ENCODE results near the gene SLC38A7. TPM values are rescaled to one million over a fixed set of nuclear protein-coding genes. Genes with fewer than 3 reads are reported as not detected.

The SLC38A7 gene
- total RNA-seq, 3 donors from 2014 or later = 12.7 to 15.4 (median 13.1) TPM

DNA sequence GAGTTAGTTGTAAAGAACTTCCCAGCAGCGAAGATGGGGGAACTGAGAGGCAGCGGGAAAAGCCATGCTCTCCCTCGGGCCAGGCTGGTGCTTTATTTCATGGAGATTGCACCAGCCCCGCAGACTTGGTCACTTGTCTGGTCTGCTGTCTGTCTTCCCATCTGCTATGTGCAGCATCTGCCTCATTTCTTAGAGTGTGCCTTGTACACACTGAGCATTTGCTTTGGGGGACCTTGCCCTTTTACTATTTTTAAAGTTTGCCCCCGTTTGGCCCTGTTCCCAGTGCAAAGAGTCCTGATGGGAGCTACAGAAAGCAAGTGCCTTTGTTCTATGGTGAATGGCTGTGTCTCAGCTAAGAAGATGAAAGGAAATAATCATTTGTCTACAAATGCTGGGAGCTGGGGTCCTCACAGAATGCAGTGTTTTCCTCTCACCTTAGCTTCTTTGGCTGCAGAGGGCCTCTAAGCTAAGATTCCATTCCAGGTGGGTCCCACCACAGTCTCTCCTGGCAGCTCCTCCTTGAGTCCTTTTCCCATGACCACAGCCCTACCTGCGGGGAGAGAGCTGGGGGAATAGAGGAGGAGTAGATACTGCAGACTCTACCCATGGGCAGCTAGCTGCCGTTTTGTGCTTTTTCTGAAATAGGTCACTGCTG, 29.9 kb downstream of the SLC38A7 start:
- intact Hi-C loops (cut with DNase I; ENCODE audit: low total_unique reads) = no loop called here
- no peak overlapping the region for H3K4me3 ChIP-seq
- H3K27me3 ChIP-seq = no peaks in the 10 kb centered on the region
- no peak for DNase-seq (ENCODE audit: low spot score in 2 of 2)
- H3K9me3 ChIP-seq = no peaks in the 10 kb centered on the region
- TF ChIP-seq POLR2AphosphoS5 (IDR thresholded peaks at IDR 0.05) = no peak
- TF ChIP-seq, protein P1, sequence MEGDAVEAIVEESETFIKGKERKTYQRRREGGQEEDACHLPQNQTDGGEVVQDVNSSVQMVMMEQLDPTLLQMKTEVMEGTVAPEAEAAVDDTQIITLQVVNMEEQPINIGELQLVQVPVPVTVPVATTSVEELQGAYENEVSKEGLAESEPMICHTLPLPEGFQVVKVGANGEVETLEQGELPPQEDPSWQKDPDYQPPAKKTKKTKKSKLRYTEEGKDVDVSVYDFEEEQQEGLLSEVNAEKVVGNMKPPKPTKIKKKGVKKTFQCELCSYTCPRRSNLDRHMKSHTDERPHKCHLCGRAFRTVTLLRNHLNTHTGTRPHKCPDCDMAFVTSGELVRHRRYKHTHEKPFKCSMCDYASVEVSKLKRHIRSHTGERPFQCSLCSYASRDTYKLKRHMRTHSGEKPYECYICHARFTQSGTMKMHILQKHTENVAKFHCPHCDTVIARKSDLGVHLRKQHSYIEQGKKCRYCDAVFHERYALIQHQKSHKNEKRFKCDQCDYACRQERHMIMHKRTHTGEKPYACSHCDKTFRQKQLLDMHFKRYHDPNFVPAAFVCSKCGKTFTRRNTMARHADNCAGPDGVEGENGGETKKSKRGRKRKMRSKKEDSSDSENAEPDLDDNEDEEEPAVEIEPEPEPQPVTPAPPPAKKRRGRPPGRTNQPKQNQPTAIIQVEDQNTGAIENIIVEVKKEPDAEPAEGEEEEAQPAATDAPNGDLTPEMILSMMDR (IDR thresholded peaks at IDR 0.05) = no peak
- no peak for TF ChIP-seq POLR2A (IDR thresholded peaks at IDR 0.05)
- H3K36me3 ChIP-seq = no peaks in the 10 kb centered on the region
- no peaks in the 10 kb centered on the region for H3K4me1 ChIP-seq
- no peak overlapping the region for H3K27ac ChIP-seq

DNA sequence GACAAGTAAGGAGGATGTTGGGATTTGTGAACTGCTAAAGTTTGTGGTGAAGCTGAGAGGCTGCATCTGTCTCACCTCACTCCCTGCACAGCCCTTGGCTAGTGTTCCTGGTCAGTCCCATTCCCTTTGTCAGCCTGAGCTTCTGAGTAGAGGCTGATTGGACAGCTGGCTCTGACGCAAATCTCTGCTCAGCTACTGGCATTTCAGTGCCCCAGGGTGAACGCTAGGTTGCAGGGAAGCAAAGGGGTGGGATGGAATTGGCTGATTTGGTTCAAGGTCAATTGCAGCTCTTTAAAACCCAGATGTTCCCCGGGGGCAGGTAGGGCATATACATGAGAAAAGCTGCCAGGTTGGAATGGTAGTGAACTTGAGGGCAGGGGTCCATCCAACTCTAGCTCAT, 31.8 kb downstream of the SLC38A7 start:
- Histone ChIP-seq H3K4me1 (no peaks in the 10 kb centered on the region), H3K9me3 (no peaks in the 10 kb centered on the region), H3K36me3 (no peaks in the 10 kb centered on the region), H3K4me3 (no peak overlapping the region), H3K27me3 (no peaks in the 10 kb centered on the region), H3K27ac (no peak overlapping the region)
- TF ChIP-seq POLR2AphosphoS5 (IDR thresholded peaks at IDR 0.05) (no peak), POLR2A (IDR thresholded peaks at IDR 0.05) (no peak)
- TF ChIP-seq, protein P1 (IDR thresholded peaks at IDR 0.05) = no peak
- no peak for DNase-seq (ENCODE audit: low spot score in 2 of 2)
- intact Hi-C loops (cut with DNase I; ENCODE audit: low total_unique reads) = no loop called here

DNA sequence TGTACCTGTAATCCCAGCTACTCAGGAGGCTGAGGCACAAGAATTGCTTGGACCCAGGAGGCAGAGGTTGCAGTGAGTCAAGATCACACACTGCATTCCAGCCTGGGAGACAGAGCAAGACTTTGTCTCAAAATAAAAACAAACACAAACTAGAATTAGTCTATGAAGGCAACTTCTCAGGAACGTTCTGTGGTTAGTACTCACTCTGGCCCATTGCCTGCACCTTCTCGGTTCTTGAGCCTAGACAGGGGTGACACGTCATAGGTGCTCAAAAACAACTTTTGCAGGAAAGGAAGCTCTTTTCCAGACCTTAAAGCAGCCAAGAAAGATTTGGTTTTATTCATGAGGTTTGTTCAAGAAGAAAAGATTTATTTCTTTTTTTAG, 32.6 kb downstream of the SLC38A7 start:
- Histone ChIP-seq H3K4me3 (no peak overlapping the region), H3K27me3 (no peaks in the 10 kb centered on the region), H3K9me3 (no peaks in the 10 kb centered on the region), H3K27ac (no peak overlapping the region), H3K36me3 (no peaks in the 10 kb centered on the region), H3K4me1 (no peaks in the 10 kb centered on the region)
- intact Hi-C loops (cut with DNase I; ENCODE audit: low total_unique reads) = no loop called here
- no peak for DNase-seq (ENCODE audit: low spot score in 2 of 2)
- TF ChIP-seq POLR2A (IDR thresholded peaks at IDR 0.05) = no peak
- TF ChIP-seq, protein P1 (IDR thresholded peaks at IDR 0.05) = no peak
- no peak for TF ChIP-seq POLR2AphosphoS5 (IDR thresholded peaks at IDR 0.05)

DNA sequence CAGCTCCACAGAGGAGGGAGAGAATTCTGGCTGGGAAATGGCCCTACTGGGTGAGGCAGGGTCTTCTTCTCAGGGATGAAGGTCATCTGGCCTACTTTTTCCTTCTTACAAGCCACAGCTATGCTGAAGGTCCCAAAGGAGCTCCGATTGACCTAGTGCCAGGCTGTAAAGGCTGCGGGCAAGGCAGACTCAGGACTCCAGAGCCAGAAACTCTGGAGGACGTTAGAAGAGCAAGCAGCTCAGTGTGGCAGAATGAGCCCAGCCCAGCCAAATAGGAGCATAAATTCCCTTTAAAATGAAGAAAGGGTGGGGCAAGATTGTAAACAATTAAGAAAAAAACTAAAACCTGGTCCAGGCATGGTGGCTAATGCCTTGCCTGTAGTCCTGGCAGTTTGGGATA, 34.9 kb downstream of the SLC38A7 start:
- Histone ChIP-seq H3K36me3 (no peaks in the 10 kb centered on the region), H3K9me3 (no peaks in the 10 kb centered on the region), H3K27me3 (no peaks in the 10 kb centered on the region), H3K27ac (no peak overlapping the region), H3K4me1 (no peaks in the 10 kb centered on the region), H3K4me3 (no peak overlapping the region)
- intact Hi-C loops (cut with DNase I; ENCODE audit: low total_unique reads) = no loop called here
- TF ChIP-seq POLR2A (IDR thresholded peaks at IDR 0.05) (no peak), POLR2AphosphoS5 (IDR thresholded peaks at IDR 0.05) (no peak)
- TF ChIP-seq, protein P1 (IDR thresholded peaks at IDR 0.05) = no peak
- no peak for DNase-seq (ENCODE audit: low spot score in 2 of 2)

DNA sequence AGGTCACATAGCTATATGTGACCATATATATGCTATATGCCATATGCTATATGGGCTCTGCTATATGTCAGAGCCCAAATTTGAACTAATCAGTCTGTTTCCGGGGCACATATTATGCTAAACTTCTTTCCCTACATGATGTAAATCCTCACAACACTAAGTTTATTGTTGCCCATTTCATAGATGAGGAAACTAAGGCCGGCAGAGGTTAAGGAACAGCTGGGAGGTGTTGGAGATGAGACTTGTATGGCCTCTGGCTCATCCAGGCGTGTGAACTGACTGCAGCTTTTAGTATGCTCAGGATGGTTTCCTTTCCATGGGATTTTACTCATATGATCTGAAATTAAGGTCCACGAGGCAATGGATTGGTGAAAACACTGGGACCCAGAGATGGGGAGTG, 37.5 kb downstream of the SLC38A7 start:
- H3K36me3 ChIP-seq = no peaks in the 10 kb centered on the region
- no peaks in the 10 kb centered on the region for H3K27me3 ChIP-seq
- H3K27ac ChIP-seq = no peak overlapping the region
- intact Hi-C loops (cut with DNase I; ENCODE audit: low total_unique reads) = no loop called here
- DNase-seq (ENCODE audit: low spot score in 2 of 2) = no peak
- TF ChIP-seq POLR2A (IDR thresholded peaks at IDR 0.05) = no peak
- TF ChIP-seq, protein P1 (IDR thresholded peaks at IDR 0.05) = no peak
- no peak overlapping the region for H3K4me3 ChIP-seq
- H3K9me3 ChIP-seq = no peaks in the 10 kb centered on the region
- H3K4me1 ChIP-seq = no peaks in the 10 kb centered on the region

Data from breast epithelium (tissue), 4 donors.